Measurements from ENCODE around the gene ZC4H2.

- TF ChIP-seq CTCF (optimal IDR thresholded peaks at IDR 0.05 in 1 of 3, IDR thresholded peaks at IDR 0.05 in 1 of 3, conservative IDR thresholded peaks at IDR 0.05 in 1 of 3; ENCODE audit: extremely low read depth in 1 of 3, insufficient read depth in 2 of 3, low read length in 3 of 3) = no peak
- TF ChIP-seq EZH2 (IDR thresholded peaks at IDR 0.05; ENCODE audit: low read length) = no peak
Observed at GRCh38 chrX:65017451-65017850, 41.2 kb upstream of the ZC4H2 start.

All from keratinocyte (primary cell).